ENCODE measurements around the gene GRM5.

Gene GRM5

GRCh38 chr11:88799771-88800500 is 265.8 kb downstream of the GRM5 start:
- Histone ChIP-seq H3K27me3 (ENCODE audit: insufficient read depth, low read length) (no peaks in the 10 kb centered on the region), H3K36me3 (ENCODE audit: insufficient read depth, low read length) (no peaks in the 10 kb centered on the region), H3K27ac (ENCODE audit: low read depth, low read length) (no peak overlapping the region), H3K4me3 (ENCODE audit: low read length) (no peak overlapping the region), H3K4me1 (ENCODE audit: insufficient read depth, low read length) (0 out of 2 replicates have a peak, but pooled peaks cover 7% of the 10 kb centered on the region), H3K9me3 (ENCODE audit: insufficient read depth, low read depth, low read length) (no peaks in the 10 kb centered on the region), H3K9ac (ENCODE audit: low read depth, low read length) (no peak overlapping the region)
- 60% methylated on average over 1 of the region's 1 CpG for WGBS

DNA sequence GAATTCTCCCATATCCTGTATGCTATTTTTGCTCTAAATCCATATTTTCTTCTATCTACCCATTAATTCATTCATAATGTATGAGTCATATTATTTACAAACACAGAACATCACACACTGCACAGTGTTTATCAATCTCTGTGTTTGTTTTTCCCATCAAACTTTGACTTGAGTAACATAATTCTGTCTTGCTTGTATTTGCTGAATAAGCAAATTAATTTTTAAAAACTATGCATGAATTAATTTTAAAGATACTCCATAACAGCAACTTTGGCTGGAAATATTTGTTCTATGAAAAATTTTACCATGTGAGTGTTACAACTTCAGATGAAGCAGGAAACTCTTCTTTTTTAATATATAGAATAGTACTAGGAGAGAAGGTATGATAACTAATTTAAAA is 275.6 kb downstream of the GRM5 start:
- Histone ChIP-seq H3K27ac (ENCODE audit: low read depth, low read length) (no peak overlapping the region), H3K4me1 (ENCODE audit: insufficient read depth, low read length) (no peaks in the 10 kb centered on the region; the same call in 1 of the 2 replicates), H3K9me3 (ENCODE audit: insufficient read depth, low read depth, low read length) (no peaks in the 10 kb centered on the region), H3K36me3 (ENCODE audit: insufficient read depth, low read length) (no peaks in the 10 kb centered on the region), H3K27me3 (ENCODE audit: insufficient read depth, low read length) (no peaks in the 10 kb centered on the region), H3K4me3 (ENCODE audit: low read length) (no peak overlapping the region), H3K9ac (ENCODE audit: low read depth, low read length) (no peak overlapping the region)

DNA sequence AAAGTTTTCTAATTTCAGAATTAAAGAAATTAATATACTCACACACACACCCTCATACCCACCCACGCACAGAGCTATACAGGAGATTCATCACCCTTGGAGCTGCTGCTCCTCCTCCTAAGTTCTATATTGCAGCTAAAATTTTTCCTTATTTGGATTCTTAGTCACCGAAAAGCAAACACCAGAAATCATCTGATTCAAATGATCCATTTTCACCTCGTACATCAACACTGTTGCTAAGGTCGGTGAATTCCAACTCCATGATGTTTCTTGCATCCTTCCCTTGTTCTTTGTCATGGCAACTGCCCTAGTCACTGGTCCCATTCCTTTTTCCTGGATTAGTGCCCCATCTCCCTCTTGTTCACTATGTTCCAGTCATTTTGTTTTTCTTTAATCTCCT is 286.2 kb downstream of the GRM5 start:
- H3K9ac ChIP-seq (ENCODE audit: low read depth, low read length) = no peak overlapping the region
- WGBS = 94% methylated on average over 4 of the region's 4 CpGs

DNA sequence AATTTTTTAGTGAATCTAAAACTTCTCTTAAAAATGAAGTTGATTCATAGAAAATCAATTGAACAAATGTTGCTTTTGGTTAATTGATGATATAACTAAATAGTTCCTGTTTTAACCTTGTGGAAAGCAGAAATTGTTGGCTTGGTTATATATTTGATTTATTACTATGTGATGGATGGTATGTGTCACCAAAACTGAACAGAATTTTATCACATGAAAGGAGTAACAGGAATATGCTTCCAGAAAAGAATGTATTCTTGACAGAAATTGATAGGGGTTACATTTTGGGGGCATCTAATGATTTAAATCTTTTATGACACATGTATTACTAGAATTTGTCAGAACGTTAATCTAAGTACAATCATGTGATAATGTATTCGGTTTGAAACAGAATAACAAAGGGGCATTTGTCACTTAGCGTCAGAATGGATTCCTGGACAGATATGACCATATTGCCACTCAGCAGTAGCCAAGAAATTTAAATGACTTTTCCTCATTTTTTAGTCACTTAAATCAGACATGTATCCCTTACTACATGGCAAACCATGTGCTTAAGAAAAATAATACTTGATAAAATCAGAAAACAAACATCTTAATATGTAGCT is 295.2 kb downstream of the GRM5 start:
- no peak overlapping the region for H3K9ac ChIP-seq (ENCODE audit: low read depth, low read length)
- 79% methylated on average over 3 of the region's 3 CpGs for WGBS

More for the DNA sequence above, 286.2 kb downstream of the GRM5 start:
- Histone ChIP-seq H3K27me3 (ENCODE audit: insufficient read depth, low read length) (no peaks in the 10 kb centered on the region), H3K36me3 (ENCODE audit: insufficient read depth, low read length) (no peaks in the 10 kb centered on the region), H3K27ac (ENCODE audit: low read depth, low read length) (no peak overlapping the region), H3K4me3 (ENCODE audit: low read length) (no peak overlapping the region), H3K9me3 (ENCODE audit: insufficient read depth, low read depth, low read length) (no peaks in the 10 kb centered on the region), H3K4me1 (ENCODE audit: insufficient read depth, low read length) (no peaks in the 10 kb centered on the region)

DNA sequence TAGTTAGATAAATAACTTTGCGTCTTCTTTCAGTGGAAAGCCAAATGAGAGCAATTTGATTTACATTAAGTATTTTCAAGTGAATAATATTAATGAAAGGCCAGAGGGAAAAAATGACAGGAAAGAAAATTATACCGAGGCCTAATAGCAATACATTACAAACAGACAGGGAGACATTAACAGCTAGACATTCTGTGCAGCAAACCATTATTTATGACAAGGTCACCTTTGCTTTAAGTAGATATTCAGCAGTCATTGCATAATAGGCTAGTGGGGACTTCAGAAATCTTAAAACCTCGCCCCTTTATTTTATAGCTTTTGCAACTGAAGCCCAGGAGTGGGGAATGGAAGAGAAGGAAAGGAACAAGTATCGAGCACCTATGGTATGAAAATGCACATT is 321.6 kb downstream of the GRM5 start:
- H3K27ac ChIP-seq (ENCODE audit: low read depth, low read length) = no peak overlapping the region
- H3K27me3 ChIP-seq (ENCODE audit: insufficient read depth, low read length) = no peaks in the 10 kb centered on the region
- H3K36me3 ChIP-seq (ENCODE audit: insufficient read depth, low read length) = no peaks in the 10 kb centered on the region
- no peaks in the 10 kb centered on the region for H3K9me3 ChIP-seq (ENCODE audit: insufficient read depth, low read depth, low read length)
- no peak overlapping the region for H3K9ac ChIP-seq (ENCODE audit: low read depth, low read length)
- 94% methylated on average over 3 of the region's 4 CpGs for WGBS
- no peak overlapping the region for H3K4me3 ChIP-seq (ENCODE audit: low read length)
- H3K4me1 ChIP-seq (ENCODE audit: insufficient read depth, low read length) = no peaks in the 10 kb centered on the region

More for the DNA sequence above, 295.2 kb downstream of the GRM5 start:
- H3K4me1 ChIP-seq (ENCODE audit: insufficient read depth, low read length) = no peaks in the 10 kb centered on the region
- no peak overlapping the region for H3K27ac ChIP-seq (ENCODE audit: low read depth, low read length)
- H3K9me3 ChIP-seq (ENCODE audit: insufficient read depth, low read depth, low read length) = no peaks in the 10 kb centered on the region
- H3K36me3 ChIP-seq (ENCODE audit: insufficient read depth, low read length) = no peaks in the 10 kb centered on the region
- no peak overlapping the region for H3K4me3 ChIP-seq (ENCODE audit: low read length)
- H3K27me3 ChIP-seq (ENCODE audit: insufficient read depth, low read length) = no peaks in the 10 kb centered on the region

DNA sequence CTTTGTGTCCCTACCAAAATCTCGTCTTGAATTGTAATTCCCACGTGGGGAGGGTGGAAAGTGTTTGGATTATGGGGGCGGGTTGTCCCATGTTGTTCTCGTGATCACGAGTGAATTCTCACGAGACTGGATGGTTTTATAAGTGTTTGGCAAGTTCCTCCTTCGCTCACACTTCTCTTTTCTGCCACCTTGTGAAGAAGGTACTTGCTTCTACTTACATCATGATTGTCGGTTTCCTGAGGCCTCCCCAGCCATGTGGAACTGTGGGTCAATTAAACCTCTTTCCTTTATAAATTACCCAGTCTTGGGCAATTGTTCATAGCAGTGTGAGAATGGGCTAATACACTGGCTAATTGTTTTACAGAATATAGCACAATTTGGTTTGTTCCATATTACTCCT is 326.3 kb downstream of the GRM5 start:
- Histone ChIP-seq H3K27ac (ENCODE audit: low read depth, low read length) (no peak overlapping the region), H3K4me1 (ENCODE audit: insufficient read depth, low read length) (no peaks in the 10 kb centered on the region), H3K27me3 (ENCODE audit: insufficient read depth, low read length) (no peaks in the 10 kb centered on the region), H3K4me3 (ENCODE audit: low read length) (no peak overlapping the region), H3K9me3 (ENCODE audit: insufficient read depth, low read depth, low read length) (no peaks in the 10 kb centered on the region), H3K36me3 (ENCODE audit: insufficient read depth, low read length) (no peaks in the 10 kb centered on the region), H3K9ac (ENCODE audit: low read depth, low read length) (no peak overlapping the region)
- 92% methylated on average over 8 of the region's 8 CpGs for WGBS

DNA sequence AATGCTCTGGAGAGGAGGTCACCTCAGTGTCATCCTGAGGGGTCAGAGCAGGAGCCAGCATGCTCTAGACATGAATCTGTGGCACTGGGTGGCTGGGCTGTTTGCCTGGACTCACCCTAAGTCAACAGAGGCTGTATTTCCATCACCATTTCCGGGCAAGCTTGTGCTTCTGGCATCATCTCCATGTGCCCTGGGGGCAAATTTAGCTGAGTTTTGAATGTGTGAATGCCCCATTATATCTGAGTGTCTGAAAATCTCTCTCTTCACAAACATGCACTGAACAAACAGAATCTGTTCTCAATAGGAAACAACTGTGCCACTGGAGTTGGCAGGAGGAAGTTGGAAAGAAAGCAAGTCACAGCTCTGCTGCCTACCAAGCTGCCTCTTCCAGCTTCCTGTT is 356.2 kb downstream of the GRM5 start:
- WGBS = 100% methylated on average over 1 of the region's 1 CpG
- H3K27me3 ChIP-seq (ENCODE audit: insufficient read depth, low read length) = no peaks in the 10 kb centered on the region
- no peaks in the 10 kb centered on the region for H3K36me3 ChIP-seq (ENCODE audit: insufficient read depth, low read length)
- no peak overlapping the region for H3K27ac ChIP-seq (ENCODE audit: low read depth, low read length)
- H3K4me1 ChIP-seq (ENCODE audit: insufficient read depth, low read length) = no peaks in the 10 kb centered on the region
- H3K9me3 ChIP-seq (ENCODE audit: insufficient read depth, low read depth, low read length) = no peaks in the 10 kb centered on the region
- no peak overlapping the region for H3K9ac ChIP-seq (ENCODE audit: low read depth, low read length)
- H3K4me3 ChIP-seq (ENCODE audit: low read length) = no peak overlapping the region

DNA sequence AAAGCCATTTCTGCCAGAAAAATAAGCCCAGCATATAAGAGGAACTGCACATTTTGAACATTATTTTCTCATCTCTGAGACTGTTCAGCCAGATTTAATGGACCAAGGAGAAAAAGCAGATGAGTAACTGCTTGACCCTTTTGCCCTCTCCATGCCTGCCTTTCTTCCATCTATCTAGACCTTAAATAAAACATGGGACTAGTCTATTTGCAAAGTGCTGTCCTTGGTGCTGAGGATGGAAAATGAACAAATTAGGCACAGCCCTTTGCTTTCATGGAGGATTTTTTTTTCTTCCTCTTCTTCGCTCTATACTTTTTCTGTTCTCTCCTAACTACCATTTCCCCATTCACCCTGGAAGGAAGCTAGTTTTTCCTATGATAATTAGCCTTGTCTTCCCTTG is 361.3 kb downstream of the GRM5 start:
- WGBS = no CpG with 5 or more reads among the region's 1 CpG
- Histone ChIP-seq H3K27ac (ENCODE audit: low read depth, low read length) (no peak overlapping the region), H3K9me3 (ENCODE audit: insufficient read depth, low read depth, low read length) (no peaks in the 10 kb centered on the region), H3K4me1 (ENCODE audit: insufficient read depth, low read length) (no peaks in the 10 kb centered on the region), H3K27me3 (ENCODE audit: insufficient read depth, low read length) (no peaks in the 10 kb centered on the region), H3K36me3 (ENCODE audit: insufficient read depth, low read length) (no peaks in the 10 kb centered on the region), H3K4me3 (ENCODE audit: low read length) (no peak overlapping the region), H3K9ac (ENCODE audit: low read depth, low read length) (no peak overlapping the region)

- WGBS = 100% methylated on average over 1 of the region's 2 CpGs
- Histone ChIP-seq H3K36me3 (ENCODE audit: insufficient read depth, low read length) (no peaks in the 10 kb centered on the region), H3K4me1 (ENCODE audit: insufficient read depth, low read length) (no peaks in the 10 kb centered on the region), H3K4me3 (ENCODE audit: low read length) (no peak overlapping the region), H3K27ac (ENCODE audit: low read depth, low read length) (no peak overlapping the region), H3K9ac (ENCODE audit: low read depth, low read length) (no peak overlapping the region), H3K9me3 (ENCODE audit: insufficient read depth, low read depth, low read length) (no peaks in the 10 kb centered on the region), H3K27me3 (ENCODE audit: insufficient read depth, low read length) (no peaks in the 10 kb centered on the region)
These were observed 364.0 kb downstream of the GRM5 start for GRCh38 chr11:88701816-88702215.

- no peak overlapping the region for H3K27ac ChIP-seq (ENCODE audit: low read depth, low read length)
- H3K4me3 ChIP-seq (ENCODE audit: low read length) = no peak overlapping the region
- H3K27me3 ChIP-seq (ENCODE audit: insufficient read depth, low read length) = no peaks in the 10 kb centered on the region
- H3K36me3 ChIP-seq (ENCODE audit: insufficient read depth, low read length) = no peaks in the 10 kb centered on the region
- H3K9me3 ChIP-seq (ENCODE audit: insufficient read depth, low read depth, low read length) = no peaks in the 10 kb centered on the region
- no peak overlapping the region for H3K9ac ChIP-seq (ENCODE audit: low read depth, low read length)
- H3K4me1 ChIP-seq (ENCODE audit: insufficient read depth, low read length) = no peaks in the 10 kb centered on the region
- 96% methylated on average over 2 of the region's 3 CpGs for WGBS
These were observed 368.6 kb downstream of the GRM5 start for GRCh38 chr11:88697139-88697538.

DNA sequence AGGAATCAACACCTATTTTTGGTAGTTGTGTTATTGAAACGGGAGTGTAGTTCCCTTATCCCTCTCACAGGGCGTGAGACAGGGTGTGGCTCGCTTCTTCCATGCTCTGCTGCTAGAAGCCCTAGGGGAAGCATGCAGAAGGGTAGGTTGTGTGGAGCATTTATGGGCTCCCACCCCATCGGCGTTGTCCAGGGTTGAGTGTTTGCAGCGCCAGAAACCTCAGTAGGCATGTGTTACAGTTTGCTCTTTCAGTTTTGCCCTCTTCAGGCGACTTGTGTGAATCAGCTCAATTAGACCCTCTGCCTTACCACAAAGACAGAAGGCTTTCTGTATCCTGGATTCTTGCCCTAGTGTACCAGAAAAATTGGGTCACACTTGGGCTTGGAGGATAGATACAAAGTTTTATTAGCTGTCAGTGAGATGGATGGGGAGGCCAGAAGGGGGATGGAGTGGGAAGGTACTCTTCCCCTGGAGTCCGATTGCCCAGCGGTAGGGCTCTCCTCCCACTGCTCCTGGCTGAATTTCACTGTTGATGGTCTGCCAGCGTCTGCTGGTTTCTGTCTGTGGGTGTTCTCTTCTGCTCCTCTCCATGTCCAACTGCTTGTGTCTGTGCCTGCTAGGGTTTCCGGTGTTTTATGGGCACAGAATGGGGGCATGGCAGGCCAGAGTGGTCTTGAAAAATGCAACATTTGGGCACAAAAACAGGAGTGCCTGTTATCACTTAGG is 369.9 kb downstream of the GRM5 start:
- Histone ChIP-seq H3K9me3 (ENCODE audit: insufficient read depth, low read depth, low read length) (no peaks in the 10 kb centered on the region), H3K36me3 (ENCODE audit: insufficient read depth, low read length) (no peaks in the 10 kb centered on the region)
- 87% methylated on average over 11 of the region's 11 CpGs for WGBS

More for the DNA sequence above, 369.9 kb downstream of the GRM5 start:
- Histone ChIP-seq H3K27ac (ENCODE audit: low read depth, low read length) (no peak overlapping the region), H3K9ac (ENCODE audit: low read depth, low read length) (no peak overlapping the region), H3K27me3 (ENCODE audit: insufficient read depth, low read length) (no peaks in the 10 kb centered on the region), H3K4me3 (ENCODE audit: low read length) (no peak overlapping the region), H3K4me1 (ENCODE audit: insufficient read depth, low read length) (no peaks in the 10 kb centered on the region)
